ENCODE data around the gene E2F4. TPM values are rescaled to one million over a fixed set of nuclear protein-coding genes. Genes with fewer than 3 reads are reported as not detected.

Gene E2F4
- total and polyA plus RNA-seq, 2 donors (not counting 1 experiment from before 2014, with no cell fraction given), result 106 to 188 TPM

DNA sequence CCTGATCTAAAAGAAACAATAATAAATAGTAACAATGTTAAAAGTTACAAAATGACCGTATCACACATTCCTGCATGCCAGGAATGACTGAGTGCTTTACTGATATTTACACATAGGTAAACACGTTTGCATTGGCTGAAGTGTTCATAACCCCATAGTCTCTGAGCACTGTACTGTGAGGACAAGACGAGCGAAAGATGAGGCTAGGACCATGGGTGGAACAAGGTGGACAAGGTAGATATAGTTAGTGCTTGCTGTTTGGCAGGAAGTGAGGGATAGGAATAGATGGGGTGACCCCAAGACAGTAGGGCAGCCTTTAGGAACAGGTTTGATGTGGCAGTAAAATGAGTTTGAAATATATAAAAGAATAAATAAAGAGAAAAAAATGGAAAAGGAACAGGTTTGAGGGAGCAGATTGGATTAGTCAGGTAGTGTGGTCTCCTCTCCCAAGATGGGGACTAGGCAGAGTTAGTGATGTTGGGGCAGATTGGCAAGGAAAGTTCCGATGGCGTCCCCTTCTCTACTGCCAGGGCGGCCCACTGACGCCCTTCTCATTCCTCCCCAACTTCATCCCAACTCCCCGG, 452 bp upstream of the E2F4 start:
- H3K4me1 ChIP-seq (ENCODE audit: control insufficient read depth in 2 of 2, insufficient read depth in 2 of 2, low read length in 2 of 2), result peaks cover 22 to 28% of the 10 kb centered on the region in 2 donors
- Mint-ChIP-seq H3K27ac (peak overlapping the region; percentile 92), H3K4me3 (peak overlapping the region; percentile 92), H3K4me1 (peaks cover 30% of the 10 kb centered on the region), H3K9me3 (ENCODE audit: insufficient read depth) (no peaks in the 10 kb centered on the region), H3K27me3 (peaks cover 5% of the 10 kb centered on the region)
- peaks cover 33% of the 10 kb centered on the region for H4K20me1 ChIP-seq (ENCODE audit: control insufficient read depth, insufficient read depth, low read length, poor library complexity, severe bottlenecking)
- H3K9me3 ChIP-seq (ENCODE audit: control extremely low read depth in 1 of 3, control insufficient read depth in 2 of 3, insufficient read depth in 1 of 3, low read length in 2 of 3), result peaks cover 0 to 6% (median 0%) of the 10 kb centered on the region in 3 donors
- POLR2A ChIA-PET, result interaction anchor here (0.7 kb wide), 1 partner anchor 147 kb away, joined by 6 read pairs; no protein-coding TSS in a partner anchor
- ATAC-seq (ENCODE audit: low read depth), result no peak
- peak overlapping the region; percentile 97 for H3K4me2 ChIP-seq (replicated peaks; ENCODE audit: low read depth, low read length, poor library complexity, severe bottlenecking)
- 47% methylated on average over 4 of the region's 9 CpGs for WGBS (ENCODE audit: insufficient coverage)
- no peak for TF ChIP-seq CTCF (IDR thresholded peaks at IDR 0.05)
- no peak for TF ChIP-seq EZH2 (IDR thresholded peaks at IDR 0.05; ENCODE audit: borderline replicate concordance, insufficient read depth, low read depth, low read length, poor library complexity, severe bottlenecking)
- intact Hi-C loops (cut with micrococcal nuclease), result no loop called here
- H3K27ac ChIP-seq (ENCODE audit: low read length in 2 of 2), result no peak overlapping the region
- H2AFZ ChIP-seq (ENCODE audit: insufficient read depth, low read depth, low read length, poor library complexity, severe bottlenecking), result peak overlapping the region; percentile 78
- peaks cover 0 to 22% (median 4%) of the 10 kb centered on the region in 4 experiments for H3K27me3 ChIP-seq (replicated peaks in 1 of 4; ENCODE audit: control extremely low read depth in 1 of 4, control insufficient read depth in 3 of 4, insufficient read depth in 4 of 4, low read length in 3 of 4)
- peaks cover 40% of the 10 kb centered on the region for H3K79me2 ChIP-seq (ENCODE audit: control insufficient read depth, insufficient read depth, low read length)
- peak overlapping the region; percentile 8 to 98 (median 97) for H3K4me3 ChIP-seq (ENCODE audit: control extremely low read depth in 1 of 5, extremely low read depth in 1 of 5, insufficient read depth in 1 of 5, low read depth in 2 of 5, low read length in 4 of 5)
- CTCF ChIA-PET, result no interaction called here
- H3K36me3 ChIP-seq (replicated peaks in 1 of 2; ENCODE audit: control extremely low read depth in 1 of 2, control insufficient read depth in 1 of 2, extremely low read depth in 1 of 2, insufficient read depth in 2 of 2, low read length in 1 of 2), result peaks cover 0 to 28% of the 10 kb centered on the region in 2 experiments
- H3K9ac ChIP-seq (ENCODE audit: low read length), result peak overlapping the region; percentile 94
- no peak for DNase-seq

DNA sequence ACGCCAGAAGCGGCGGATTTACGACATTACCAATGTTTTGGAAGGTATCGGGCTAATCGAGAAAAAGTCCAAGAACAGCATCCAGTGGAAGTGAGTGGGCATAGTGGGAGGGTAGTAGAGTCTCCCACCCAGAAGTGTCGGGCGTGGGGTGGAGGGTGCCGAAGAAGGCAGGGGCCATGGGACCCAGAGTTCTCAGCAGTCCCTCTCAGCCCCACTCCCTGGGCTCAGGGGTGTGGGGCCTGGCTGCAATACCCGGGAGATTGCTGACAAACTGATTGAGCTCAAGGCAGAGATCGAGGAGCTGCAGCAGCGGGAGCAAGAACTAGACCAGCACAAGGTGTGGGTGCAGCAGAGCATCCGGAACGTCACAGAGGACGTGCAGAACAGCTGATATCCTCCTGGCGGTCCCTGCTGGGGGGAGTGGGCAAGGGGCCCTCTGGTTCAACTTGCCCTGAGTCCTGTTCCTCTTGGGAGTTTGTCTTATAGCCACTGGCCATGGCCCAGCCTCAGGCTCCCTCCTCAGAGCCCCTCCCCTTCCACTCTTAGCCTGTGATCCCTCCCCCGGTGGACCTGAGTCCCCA, 916 bp downstream of the E2F4 start:
- peaks cover 2% of the 10 kb centered on the region for H3K27me3 Mint-ChIP-seq
- ATAC-seq (ENCODE audit: low read depth) (no peak), DNase-seq (no peak)
- Histone ChIP-seq H3K27me3 (replicated peaks in 1 of 4; ENCODE audit: control extremely low read depth in 1 of 4, control insufficient read depth in 3 of 4, insufficient read depth in 4 of 4, low read length in 3 of 4) (peaks cover 0 to 11% (median 0%) of the 10 kb centered on the region in 4 experiments), H3K4me2 (replicated peaks; ENCODE audit: low read depth, low read length, poor library complexity, severe bottlenecking) (peak overlapping the region; percentile 97), H3K79me2 (ENCODE audit: control insufficient read depth, insufficient read depth, low read length) (peaks cover 43% of the 10 kb centered on the region), H3K4me1 (ENCODE audit: control insufficient read depth in 2 of 2, insufficient read depth in 2 of 2, low read length in 2 of 2) (peaks cover 22 to 28% of the 10 kb centered on the region in 2 donors), H3K9ac (ENCODE audit: low read length) (peak overlapping the region; percentile 94), H4K20me1 (ENCODE audit: control insufficient read depth, insufficient read depth, low read length, poor library complexity, severe bottlenecking) (peaks cover 47% of the 10 kb centered on the region), H2AFZ (ENCODE audit: insufficient read depth, low read depth, low read length, poor library complexity, severe bottlenecking) (no peak overlapping the region), H3K36me3 (replicated peaks in 1 of 2; ENCODE audit: control extremely low read depth in 1 of 2, control insufficient read depth in 1 of 2, extremely low read depth in 1 of 2, insufficient read depth in 2 of 2, low read length in 1 of 2) (peaks cover 0 to 42% of the 10 kb centered on the region in 2 experiments), H3K4me3 (ENCODE audit: control extremely low read depth in 1 of 5, extremely low read depth in 1 of 5, insufficient read depth in 1 of 5, low read depth in 2 of 5, low read length in 4 of 5) (peak overlapping the region; percentile 54 to 98 (median 97)), H3K27ac (ENCODE audit: low read length in 2 of 2) (peak overlapping the region; percentile 52 to 93), H3K9me3 (ENCODE audit: control extremely low read depth in 1 of 3, control insufficient read depth in 2 of 3, insufficient read depth in 1 of 3, low read length in 2 of 3) (peaks cover 0 to 5% (median 0%) of the 10 kb centered on the region in 3 donors)
- H3K4me1 Mint-ChIP-seq, result peaks cover 34% of the 10 kb centered on the region
- TF ChIP-seq EZH2 (IDR thresholded peaks at IDR 0.05; ENCODE audit: borderline replicate concordance, insufficient read depth, low read depth, low read length, poor library complexity, severe bottlenecking) (no peak), CTCF (IDR thresholded peaks at IDR 0.05) (no peak)
- intact Hi-C loops (cut with micrococcal nuclease), result loop anchor here (1.0 to 2.0 kb wide), 4 partner anchors 10 to 54 kb away; partner anchors contain the start of genes FHOD1, MATCAP1 and TMEM208
- no peaks in the 10 kb centered on the region for H3K9me3 Mint-ChIP-seq (ENCODE audit: insufficient read depth)
- peak overlapping the region; percentile 65 for H3K27ac Mint-ChIP-seq
- WGBS (ENCODE audit: insufficient coverage), result 34% methylated on average over 15 of the region's 17 CpGs
- ChIA-PET CTCF (interaction anchor here (0.6 kb wide), 1 partner anchor 709 kb away, joined by 3 read pairs; no protein-coding TSS in a partner anchor), POLR2A (interaction anchor here (0.6 to 2.2 kb wide), 2 partner anchors 27 to 34 kb away, joined by 3 to 4 read pairs; partner anchors contain the start of gene TMEM208)
- peak overlapping the region; percentile 92 for H3K4me3 Mint-ChIP-seq
